KG1 (cell line): ENCODE results near the gene PRPF38A.

Source experiments
- DNase-seq: peaks from one replicate; lab custom pipeline; 2025; lab: John Stamatoyannopoulos, UW

PRPF38A gene

DNA sequence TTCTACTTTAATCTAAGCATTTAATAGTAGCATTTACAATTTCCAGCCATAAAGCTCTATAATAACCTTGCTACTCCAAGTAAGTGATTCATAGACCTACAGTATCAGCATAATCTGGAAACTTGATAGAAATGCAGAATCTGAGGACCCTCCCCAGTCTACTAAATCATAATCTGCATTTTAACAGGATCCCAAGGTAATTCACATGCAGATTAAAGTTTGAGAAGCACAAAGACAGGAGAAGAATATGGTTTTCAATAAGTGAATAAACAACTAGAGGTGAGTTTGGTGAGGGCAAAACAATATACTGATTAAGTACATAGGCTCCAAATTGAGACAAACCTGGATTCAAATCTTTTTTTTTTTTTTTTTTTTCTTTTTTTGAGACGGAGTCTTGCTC is 57.4 kb downstream of the PRPF38A start:
- DNase-seq, result no peak

DNA sequence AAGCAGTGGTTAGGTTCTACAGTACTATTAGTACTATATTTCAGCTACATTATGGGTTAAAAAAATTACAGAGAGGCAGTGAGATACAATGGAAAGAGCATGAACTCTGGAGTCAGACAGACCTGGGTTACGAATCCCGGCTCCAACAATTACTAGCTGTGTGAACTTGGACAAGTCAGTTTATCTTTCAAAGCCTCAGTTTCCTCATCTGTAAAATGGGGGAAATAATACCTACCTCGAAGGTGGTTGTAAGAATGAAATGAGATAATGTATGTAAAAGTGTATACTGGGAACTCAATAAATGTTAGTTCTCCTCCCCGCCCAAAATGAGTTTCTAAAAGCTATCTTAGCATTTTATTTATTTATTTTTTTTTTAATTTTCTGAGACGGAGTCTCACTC is 59.5 kb downstream of the PRPF38A start:
- no peak for DNase-seq

DNA sequence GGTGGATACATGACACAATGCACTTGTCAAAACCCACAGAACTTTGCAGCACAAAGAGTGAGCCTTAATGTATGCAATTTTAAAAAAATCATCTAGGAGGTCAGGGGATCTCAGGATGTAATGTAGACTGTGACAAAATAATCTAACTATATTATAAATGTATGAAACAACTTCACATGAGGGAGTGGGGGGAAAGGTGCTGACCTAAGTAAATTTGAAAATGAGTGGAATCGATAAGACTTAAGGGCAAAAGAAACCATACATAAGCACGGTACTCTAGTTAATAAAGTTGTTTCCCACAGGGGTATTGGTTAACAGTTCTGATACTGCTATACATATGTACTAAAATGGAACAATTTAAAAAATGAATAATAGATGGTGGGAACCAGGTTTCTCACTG is 64.7 kb downstream of the PRPF38A start:
- DNase-seq, result no peak
